Neutrophil (primary cell): ENCODE measurements around the gene STX3.
A peak's percentile ranks its signal among the peaks of the same experiment; 100 is the strongest.
"Not testable (repeated sequence)": the region's sequence is repeated elsewhere in the genome, so short reads cannot be mapped to it uniquely, and the experiment has no call there.

Experiments
- H3K27ac ChIP-seq: fragments of 200-600 bp; sonication (generic); 2 replicates; pipeline ENCODE4 v1.5.1; 2016; ENCODE audit warnings: mild to moderate bottlenecking, moderate library complexity
- H3K27me3 ChIP-seq: fragments of 200-600 bp; sonication (generic); 2 replicates; pipeline ENCODE4 v1.6.0; 2016; ENCODE audit warnings: mild to moderate bottlenecking
- H3K36me3 ChIP-seq: fragments of 200-600 bp; sonication (generic); 2 replicates; pipeline ENCODE4 v1.5.1; 2017
- H3K4me1 ChIP-seq, 2 experiments: fragments of 200-600 bp in 1 of 2; sonication (generic) in 1 of 2; 1 replicate in 1 of 2; 2 replicates in 1 of 2; pipeline versions ENCODE4 v1.5.1 to v1.6.1; 2013 to 2016; ENCODE audit warnings: low read depth in 1 of 2, low read length in 1 of 2, mild to moderate bottlenecking in 1 of 2, moderate library complexity in 1 of 2; ENCODE audit not compliant: control insufficient read depth in 1 of 2, insufficient read depth in 1 of 2
- H3K4me3 ChIP-seq, 2 experiments: fragments of 200-600 bp in 1 of 2; sonication (generic) in 1 of 2; 1 replicate in 1 of 2; 2 replicates in 1 of 2; pipeline ENCODE4 v1.5.1; 2013 to 2016; ENCODE audit warnings: low read depth in 1 of 2, low read length in 1 of 2, mild to moderate bottlenecking in 1 of 2, moderate library complexity in 1 of 2
- H3K9me3 ChIP-seq: fragments of 200-600 bp; sonication (generic); 2 replicates; pipeline ENCODE4 v1.5.1; 2016
- CTCF ChIP-seq: fragments of 200-600 bp; sonication (generic); IDR thresholded peaks from 2 replicates; pipeline ENCODE4 v1.5.1; 2016; ENCODE audit warnings: antibody characterized with exemption

STX3 gene

GRCh38 chr11:59842316-59842715 lies 87.1 kb downstream of the STX3 start:
- no peak for TF ChIP-seq CTCF
- Histone ChIP-seq H3K4me3 (no peak overlapping the region), H3K27me3 (no peaks in the 10 kb centered on the region), H3K9me3 (no peaks in the 10 kb centered on the region), H3K4me1 (peaks cover 9 to 10% of the 10 kb centered on the region in 2 experiments), H3K27ac (no peak overlapping the region), H3K36me3 (no peaks in the 10 kb centered on the region)

- Histone ChIP-seq H3K4me3 (no peak within 1 kb of the TSS), H3K27ac (no peak within 1 kb of the TSS), H3K9me3 (no peaks in the 10 kb centered on the region), H3K36me3 (no peaks in the 10 kb centered on the region), H3K4me1 (peaks cover 35 to 36% of the 10 kb centered on the region in 2 experiments), H3K27me3 (no peaks in the 10 kb centered on the region)
- no peak for TF ChIP-seq CTCF
These were observed 90.2 kb downstream of the STX3 start, which contains the start of gene CBLIF for GRCh38 chr11:59845399-59845798. TSS of gene CBLIF (minus strand) at chr11:59845499. CDS start at chr11:59845453, 46 bp downstream.

GRCh38 chr11:59846556-59846955 lies 91.4 kb downstream of the STX3 start:
- Histone ChIP-seq H3K27ac (no peak overlapping the region), H3K4me1 (peaks cover 44 to 45% of the 10 kb centered on the region in 2 experiments), H3K4me3 (no peak overlapping the region), H3K9me3 (no peaks in the 10 kb centered on the region), H3K36me3 (no peaks in the 10 kb centered on the region), H3K27me3 (no peaks in the 10 kb centered on the region)
- TF ChIP-seq CTCF, result no peak

- Histone ChIP-seq H3K27ac (peak overlapping the region; percentile 38), H3K4me1 (peaks cover 45 to 46% of the 10 kb centered on the region in 2 experiments), H3K9me3 (no peaks in the 10 kb centered on the region), H3K4me3 (no peak overlapping the region), H3K36me3 (peaks cover 7% of the 10 kb centered on the region), H3K27me3 (no peaks in the 10 kb centered on the region)
- TF ChIP-seq CTCF, result no peak
These were observed 92.5 kb downstream of the STX3 start for GRCh38 chr11:59847626-59848025.

GRCh38 chr11:59848439-59848838 lies 93.3 kb downstream of the STX3 start:
- Histone ChIP-seq H3K36me3 (peaks cover 15% of the 10 kb centered on the region), H3K4me1 (peaks cover 45 to 46% of the 10 kb centered on the region in 2 experiments), H3K27ac (peak overlapping the region; percentile 69)
- H3K9me3 ChIP-seq, H3K4me3 ChIP-seq, H3K27me3 ChIP-seq: not testable (repeated sequence)

GRCh38 chr11:59849129-59849528 lies 94.0 kb downstream of the STX3 start:
- peaks cover 45 to 46% of the 10 kb centered on the region in 2 experiments for H3K4me1 ChIP-seq

GRCh38 chr11:59849551-59849950 lies 94.4 kb downstream of the STX3 start:
- Histone ChIP-seq H3K36me3 (peaks cover 21% of the 10 kb centered on the region), H3K27ac (peak overlapping the region; percentile 69), H3K4me1 (peaks cover 48% of the 10 kb centered on the region in 2 experiments)

More at GRCh38 chr11:59849129-59849528, 94.0 kb downstream of the STX3 start:
- H3K36me3 ChIP-seq, result peaks cover 21% of the 10 kb centered on the region
- no peaks in the 10 kb centered on the region for H3K27me3 ChIP-seq
- TF ChIP-seq CTCF, result no peak
- peak overlapping the region; percentile 69 for H3K27ac ChIP-seq
- no peak overlapping the region for H3K4me3 ChIP-seq
- H3K9me3 ChIP-seq, result no peaks in the 10 kb centered on the region

GRCh38 chr11:59851416-59851815 lies 96.2 kb downstream of the STX3 start:
- not testable (repeated sequence) for H3K9me3 ChIP-seq, H3K27me3 ChIP-seq, H3K4me3 ChIP-seq
- Histone ChIP-seq H3K27ac (peak overlapping the region; percentile 69), H3K36me3 (peaks cover 33% of the 10 kb centered on the region), H3K4me1 (peaks cover 59 to 60% of the 10 kb centered on the region in 2 experiments)

More at GRCh38 chr11:59849551-59849950, 94.4 kb downstream of the STX3 start:
- H3K27me3 ChIP-seq, H3K4me3 ChIP-seq, H3K9me3 ChIP-seq: not testable (repeated sequence)
